Sciatic nerve (tissue), 2 donors: ENCODE data around the gene GPR18. TPM values are rescaled to one million over a fixed set of nuclear protein-coding genes. Genes with fewer than 3 reads are reported as not detected.

Experiments
- ATAC-seq: fragments of 200-7000 bp; cut with Tn5 transposase; one replicate; pipeline ENCODE4 v1.9.1; 2020; ENCODE audit warnings: mild to moderate bottlenecking, moderate library complexity
- DNase-seq: peaks from one replicate; pipeline ENCODE4 v3.0.0-alpha.2; 2020; ENCODE audit warnings: low spot score
- intact Hi-C: fragments of 100-400 bp; cut with DNase I; formaldehyde crosslinking; loops from one replicate; pipeline ENCODE4 v1.14.2; 2022
- total RNA-seq: library from RNA; stranded (reverse); fragmentation: NEBNext Ultra II Directional; extraction: Animal tissue kit (Norgen Biotek cat#: 25700); gene quantifications from one replicate; pipeline ENCODE4 v1.2.1, GENCODE V29; 2021
- donor health status: DM: no; HTN: no; CAD: no.
- donor health status: DM: no; HTN: no; CAD: no.

GPR18 gene
- total RNA-seq, 1 donor from 2014 or later, result not detected

- DNase-seq, result no peak
- intact Hi-C loops, result loop anchor here (10.0 kb wide), 1 partner anchor 1248 kb away; no protein-coding TSS in a partner anchor
- no peak for ATAC-seq
These were observed 14.3 kb upstream of the GPR18 start for GRCh38 chr13:99272481-99272880.

- DNase-seq (no peak), ATAC-seq (no peak)
- intact Hi-C loops, result loop anchor here (10.0 kb wide), 1 partner anchor 1246 kb away; no protein-coding TSS in a partner anchor
These were observed 13.1 kb upstream of the GPR18 start for GRCh38 chr13:99271249-99271648.

GRCh38 chr13:99270518-99270917 lies 12.3 kb upstream of the GPR18 start:
- no peak for ATAC-seq
- intact Hi-C loops, result loop anchor here (10.0 kb wide), 1 partner anchor 1246 kb away; no protein-coding TSS in a partner anchor
- DNase-seq, result no peak

GRCh38 chr13:99269627-99270241 lies 11.6 kb upstream of the GPR18 start:
- intact Hi-C loops, result loop anchor here (10.0 kb wide), 1 partner anchor 1245 kb away; no protein-coding TSS in a partner anchor
- ATAC-seq (peak; percentile 89), DNase-seq (no peak)

GRCh38 chr13:99268822-99269221 lies 10.6 kb upstream of the GPR18 start:
- intact Hi-C loops, result no loop called here
- ATAC-seq (no peak), DNase-seq (no peak)

- intact Hi-C loops, result no loop called here
- ATAC-seq (no peak), DNase-seq (no peak)
These were observed 9.7 kb upstream of the GPR18 start for GRCh38 chr13:99267927-99268326.

- intact Hi-C loops, result no loop called here
- ATAC-seq (no peak), DNase-seq (no peak)
These were observed 8.6 kb upstream of the GPR18 start for GRCh38 chr13:99266827-99267226.

GRCh38 chr13:99265821-99266426 lies 7.7 kb upstream of the GPR18 start:
- no peak for DNase-seq
- ATAC-seq, result no peak
- intact Hi-C loops, result no loop called here

- ATAC-seq, result no peak
- intact Hi-C loops, result no loop called here
- DNase-seq, result no peak
These were observed 7.1 kb upstream of the GPR18 start for GRCh38 chr13:99265162-99265800.

GRCh38 chr13:99264051-99264450 lies 5.9 kb upstream of the GPR18 start:
- ATAC-seq, result no peak
- DNase-seq, result no peak
- intact Hi-C loops, result no loop called here

GRCh38 chr13:99263126-99263785 lies 5.1 kb upstream of the GPR18 start:
- DNase-seq, result no peak
- no peak for ATAC-seq
- intact Hi-C loops, result no loop called here

GRCh38 chr13:99261059-99261458 lies 2.9 kb upstream of the GPR18 start:
- intact Hi-C loops, result no loop called here
- DNase-seq (no peak), ATAC-seq (no peak)

GRCh38 chr13:99260216-99260615 lies 2.0 kb upstream of the GPR18 start:
- DNase-seq, result no peak
- no peak for ATAC-seq
- intact Hi-C loops, result no loop called here

GRCh38 chr13:99258946-99259345 lies 767 bp upstream of the GPR18 start:
- DNase-seq, result no peak
- intact Hi-C loops, result no loop called here
- ATAC-seq, result no peak

GRCh38 chr13:99257291-99257690 lies 888 bp downstream of the GPR18 start:
- intact Hi-C loops, result no loop called here
- no peak for ATAC-seq

GRCh38 chr13:99256709-99257108 lies 1.5 kb downstream of the GPR18 start:
- intact Hi-C loops, result no loop called here
- DNase-seq (no peak), ATAC-seq (no peak)

More at GRCh38 chr13:99257291-99257690, 888 bp downstream of the GPR18 start:
- no peak for DNase-seq

- ATAC-seq (no peak), DNase-seq (no peak)
- intact Hi-C loops, result no loop called here
These were observed 1.9 kb downstream of the GPR18 start for GRCh38 chr13:99256283-99256682.

GRCh38 chr13:99255271-99255670 lies 2.9 kb downstream of the GPR18 start:
- DNase-seq (no peak), ATAC-seq (no peak)
- intact Hi-C loops, result no loop called here

GRCh38 chr13:99254830-99255229 lies 3.3 kb downstream of the GPR18 start:
- DNase-seq, result no peak
- ATAC-seq, result no peak
- intact Hi-C loops, result no loop called here

GRCh38 chr13:99251921-99252320 lies 6.3 kb downstream of the GPR18 start:
- intact Hi-C loops, result no loop called here
- ATAC-seq (no peak), DNase-seq (no peak)
